Stimulated activated CD8-positive, alpha-beta memory T cell treated with anti-CD3 and anti-CD28 coated beads, Interleukin-7, amount 100 ng/mL, for 4 hours (primary cell): ENCODE results near the gene MBLAC2.

Experiments used
- DNase-seq, 2 donors: peaks; one replicate each; pipeline ENCODE4 v3.0.0-alpha.2; 2020; ENCODE audit warnings: low read depth in 2 of 2

Gene MBLAC2

DNA sequence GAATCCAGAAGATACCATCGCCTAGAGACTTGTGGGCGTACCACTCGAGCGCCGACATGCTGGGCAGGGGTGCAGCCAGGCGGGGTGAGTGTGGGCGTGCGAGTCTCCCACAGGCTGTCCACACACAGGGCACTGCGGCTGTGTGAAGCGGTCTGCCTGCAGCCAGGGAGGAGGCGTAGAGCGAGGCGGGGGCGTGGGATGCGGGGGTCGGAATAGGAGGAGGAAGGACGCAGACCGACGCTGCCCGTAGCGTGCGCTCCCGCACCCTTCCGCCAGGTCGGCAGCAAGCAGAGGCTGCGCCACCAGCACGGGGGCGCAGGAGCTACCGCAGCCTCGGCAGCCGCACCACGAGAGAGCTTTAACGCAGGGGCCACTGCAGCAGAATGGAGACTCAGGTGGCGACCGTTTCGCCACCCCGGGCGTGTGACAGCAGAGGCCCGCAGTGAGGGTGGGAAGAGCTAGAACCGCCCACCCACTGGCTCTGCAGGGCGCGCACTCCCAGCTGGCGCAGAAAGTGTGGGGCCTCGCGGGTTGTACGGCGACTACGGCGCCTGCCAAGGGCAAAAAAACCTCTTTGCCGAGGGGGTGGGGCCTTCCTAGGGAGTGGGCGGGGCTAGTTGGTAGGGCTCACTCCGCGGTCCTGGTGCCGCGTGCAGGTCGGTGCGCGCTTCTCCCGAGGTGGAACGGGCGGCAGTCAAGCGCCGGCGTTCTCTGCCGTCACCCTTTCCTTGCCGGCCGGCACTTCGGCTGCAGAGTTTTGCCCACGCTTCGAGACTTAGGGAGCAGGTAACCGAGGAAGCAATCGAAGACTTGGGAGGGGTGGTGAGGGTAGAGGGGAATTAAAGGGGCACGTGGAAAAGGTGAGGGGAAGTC lies at the start of gene MBLAC2, which contains the start of gene POLR3G:
Gene MBLAC2 (minus strand): TSS at position 537 of the 873 bp plus-strand sequence. CDS start 479 bp downstream, at position 58.
Gene POLR3G (plus strand): TSS at position 630 of the 873 bp plus-strand sequence. CDS start 10,704 bp downstream, outside the sequence.
- DNase-seq = peak; percentile 90

GRCh38 chr5:90519081-90519480 lies 44.5 kb upstream of the MBLAC2 start:
- no peak for DNase-seq

GRCh38 chr5:90518661-90519060 lies 44.1 kb upstream of the MBLAC2 start:
- DNase-seq = no peak

DNA sequence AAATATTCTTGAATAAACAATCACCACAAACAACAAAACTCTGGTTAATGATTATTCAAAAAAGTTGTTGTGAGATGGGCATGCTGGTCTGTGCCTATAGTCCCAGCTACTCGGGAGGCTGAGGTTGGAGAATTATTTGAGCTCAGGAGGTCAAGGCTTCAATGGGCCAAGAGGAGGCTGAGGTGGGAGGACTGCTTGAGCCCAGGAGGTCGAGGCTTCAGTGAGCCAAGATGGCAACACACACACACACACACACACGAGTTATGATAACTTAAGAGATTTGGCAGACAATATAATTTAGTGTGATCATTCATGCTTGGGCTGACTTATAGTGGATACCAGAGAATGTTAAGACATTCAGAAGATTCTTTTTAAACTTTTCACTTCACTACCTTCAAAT lies 39.9 kb upstream of the MBLAC2 start:
- DNase-seq = no peak

- no peak for DNase-seq
These were observed 35.9 kb upstream of the MBLAC2 start for GRCh38 chr5:90510438-90510837.

GRCh38 chr5:90506221-90506620 lies 31.6 kb upstream of the MBLAC2 start:
- no peak for DNase-seq

DNA sequence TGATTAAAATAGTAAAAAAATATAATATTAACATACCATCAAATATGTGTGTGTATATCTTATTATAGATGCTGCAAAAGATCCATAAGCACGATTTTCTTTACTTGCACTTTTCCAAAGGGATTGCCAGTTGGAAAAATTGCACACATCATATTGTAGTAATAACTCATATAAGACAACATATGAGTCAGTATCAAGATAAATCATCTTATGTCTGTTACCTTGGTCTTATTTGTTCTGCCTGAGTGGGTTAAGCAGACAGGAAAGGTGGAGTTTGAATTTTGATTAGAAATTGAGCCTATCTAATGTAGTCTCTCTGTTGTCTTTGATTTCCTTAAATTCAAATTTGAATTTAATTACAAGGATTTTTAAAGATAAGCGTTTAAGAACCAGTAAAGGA lies 30.2 kb upstream of the MBLAC2 start:
- no peak for DNase-seq

- DNase-seq = no peak
These were observed 29.0 kb upstream of the MBLAC2 start for GRCh38 chr5:90503596-90503995.

DNA sequence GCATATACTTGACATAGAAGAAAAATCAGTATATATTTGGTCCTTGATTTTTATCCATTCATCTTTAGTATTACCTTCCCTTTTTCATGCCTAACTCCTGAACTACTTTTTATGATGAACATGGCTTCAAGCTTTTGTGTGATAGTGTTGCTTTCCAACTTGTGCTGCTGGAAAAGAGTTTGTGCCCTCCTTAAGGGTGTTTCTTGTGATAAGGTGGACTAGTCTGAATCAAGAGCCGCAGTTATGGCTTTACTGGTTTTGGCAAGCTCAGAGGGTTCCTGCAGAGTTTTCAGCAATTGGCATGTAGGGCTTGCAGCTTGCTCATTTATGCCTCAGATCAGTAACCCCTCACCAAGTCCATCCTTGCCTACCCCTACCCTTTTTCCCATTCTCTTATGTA lies 20.6 kb upstream of the MBLAC2 start:
- DNase-seq = no peak

- no peak for DNase-seq
These were observed 19.5 kb upstream of the MBLAC2 start for GRCh38 chr5:90494043-90494442.

DNA sequence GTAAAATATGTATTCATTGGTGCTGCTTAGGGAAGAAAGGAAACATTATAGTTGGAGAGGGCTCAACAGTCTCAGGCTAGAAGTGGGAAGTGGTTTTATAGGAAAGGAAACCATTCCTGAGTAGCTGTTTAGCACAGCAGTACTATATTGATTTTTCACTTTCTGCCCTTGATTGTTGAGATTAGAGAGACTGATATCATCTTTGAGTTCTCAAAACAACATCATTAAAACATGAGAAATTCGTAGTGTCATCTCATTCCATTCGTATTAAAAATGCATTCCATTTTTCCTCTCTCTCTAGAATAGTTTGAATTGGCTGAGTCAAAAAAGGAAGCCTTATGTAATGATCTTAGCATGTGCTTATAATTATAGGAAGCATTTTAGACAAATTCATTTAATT lies 14.2 kb upstream of the MBLAC2 start:
- no peak for DNase-seq

- DNase-seq = no peak
These were observed 10.0 kb upstream of the MBLAC2 start for GRCh38 chr5:90484540-90484939.

DNA sequence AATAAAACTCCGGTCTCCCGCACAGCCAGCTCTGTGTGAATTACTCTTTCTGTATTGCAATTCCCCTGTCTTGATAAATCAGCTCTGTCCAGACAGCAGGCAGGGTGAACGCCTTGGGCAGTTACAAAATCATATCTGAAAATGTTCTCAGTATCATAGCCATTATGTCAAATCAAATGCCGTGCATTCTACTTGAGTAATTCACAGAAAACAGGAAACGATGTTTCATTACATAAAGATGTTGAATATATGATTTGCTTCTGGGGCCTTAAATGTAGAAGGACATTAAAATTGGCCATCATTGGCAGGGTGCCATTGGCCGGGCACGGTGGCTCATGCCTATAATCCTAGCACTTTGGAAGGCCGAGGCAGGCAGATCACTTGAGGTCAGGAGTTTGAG lies 8.6 kb upstream of the MBLAC2 start:
- no peak for DNase-seq

DNA sequence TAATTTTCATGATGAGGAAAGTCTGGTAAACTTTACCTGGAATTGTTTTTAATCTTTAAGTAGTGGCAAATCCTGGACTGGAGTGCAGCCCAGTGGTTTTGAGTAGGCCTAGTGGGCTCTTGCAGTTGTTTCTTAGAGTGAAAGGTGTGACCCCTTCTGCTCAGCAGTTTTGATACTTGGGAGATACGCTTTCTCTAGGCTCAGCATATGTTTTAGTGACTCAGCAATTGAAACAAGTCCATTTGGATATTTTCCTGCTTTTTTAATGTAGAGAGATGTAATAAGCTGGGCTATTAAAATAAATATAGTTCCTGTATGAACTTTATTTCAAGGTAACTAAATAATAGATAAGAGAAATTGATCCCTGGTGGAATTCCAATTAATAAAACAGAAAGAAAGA lies 6.1 kb upstream of the MBLAC2 start:
- DNase-seq = no peak

DNA sequence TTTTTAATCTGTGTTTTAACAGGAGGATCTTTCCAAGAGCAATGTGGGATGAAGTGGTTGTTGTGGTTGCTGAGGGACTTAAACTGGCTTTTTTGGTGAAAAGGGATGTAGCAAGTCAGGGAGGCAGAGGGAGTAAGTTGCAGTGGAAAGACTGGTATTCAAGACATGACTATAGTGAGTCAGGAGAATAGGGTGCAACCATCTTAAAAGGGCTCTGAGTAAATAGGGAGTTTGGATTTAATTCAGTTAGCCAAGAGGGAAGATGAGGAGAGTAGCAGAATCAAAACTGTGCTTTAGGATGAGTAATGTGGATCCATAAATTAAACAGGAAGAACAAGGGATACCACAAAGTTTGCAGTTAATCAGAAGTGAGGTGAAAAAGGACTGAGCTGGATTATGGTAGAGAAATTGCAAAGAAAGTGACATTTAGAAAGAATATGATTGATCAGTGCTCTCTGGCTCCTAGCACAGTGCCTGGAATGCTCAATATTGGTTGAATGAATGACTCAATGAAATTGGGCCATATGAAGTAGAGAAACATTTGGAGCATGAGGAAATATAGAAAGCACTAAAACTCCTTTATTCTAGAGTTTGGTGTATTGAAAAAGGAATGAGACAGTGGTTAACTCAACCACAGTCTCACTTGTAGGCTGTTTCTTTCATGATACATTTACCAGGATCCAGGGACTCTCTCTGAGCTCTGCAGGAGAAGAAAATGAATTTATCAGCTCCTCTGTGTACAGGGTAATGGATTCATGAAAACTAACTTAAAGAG lies 5.2 kb upstream of the MBLAC2 start:
- DNase-seq = no peak

DNA sequence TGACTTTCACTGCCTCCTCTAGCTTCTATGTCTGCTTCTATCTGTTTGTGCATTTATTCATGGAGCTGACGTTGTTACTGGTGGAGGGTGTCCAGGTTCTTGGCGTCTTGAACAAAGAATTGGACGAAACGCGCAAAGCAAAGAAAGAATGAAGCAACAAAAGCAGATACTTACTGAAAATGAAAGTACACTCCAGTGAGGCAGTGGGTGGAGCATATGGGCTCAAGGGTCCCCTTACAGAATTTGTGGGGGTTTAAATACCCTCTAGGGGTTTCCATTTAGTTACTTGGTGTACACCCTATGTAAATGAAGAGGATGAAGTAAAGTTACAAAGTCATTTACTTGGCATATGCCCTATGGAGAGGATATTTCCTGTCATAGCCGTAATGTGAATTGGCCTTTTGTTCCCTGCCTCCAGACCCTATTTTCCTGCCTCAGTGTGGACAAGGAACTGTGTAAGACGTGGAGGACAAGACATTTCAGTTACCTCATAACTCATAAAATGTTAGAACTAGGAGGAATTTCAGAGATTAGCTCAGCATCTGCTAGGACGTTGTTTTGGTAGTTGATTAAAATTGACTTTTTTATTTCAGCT lies 3.1 kb upstream of the MBLAC2 start:
- no peak for DNase-seq

DNA sequence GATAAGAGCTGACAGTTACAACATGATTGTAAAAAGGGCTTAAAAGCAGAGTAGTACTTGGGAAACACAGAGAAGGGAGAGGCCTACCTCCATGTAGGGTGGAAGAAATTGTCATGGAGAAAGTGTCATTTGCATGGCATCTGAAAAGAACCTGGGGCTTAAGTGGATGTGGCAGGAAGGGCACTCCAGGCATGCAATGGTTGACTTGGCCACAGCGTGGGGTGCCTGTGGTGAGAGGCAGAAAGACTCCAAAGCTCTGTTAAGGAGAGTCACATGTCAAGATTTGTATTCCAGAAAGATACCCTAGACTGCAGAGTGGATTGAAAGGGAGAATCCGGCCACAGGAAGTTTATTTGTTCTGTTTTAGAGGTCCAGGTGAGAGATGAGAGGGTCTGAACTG lies 2.5 kb upstream of the MBLAC2 start:
- no peak for DNase-seq

DNA sequence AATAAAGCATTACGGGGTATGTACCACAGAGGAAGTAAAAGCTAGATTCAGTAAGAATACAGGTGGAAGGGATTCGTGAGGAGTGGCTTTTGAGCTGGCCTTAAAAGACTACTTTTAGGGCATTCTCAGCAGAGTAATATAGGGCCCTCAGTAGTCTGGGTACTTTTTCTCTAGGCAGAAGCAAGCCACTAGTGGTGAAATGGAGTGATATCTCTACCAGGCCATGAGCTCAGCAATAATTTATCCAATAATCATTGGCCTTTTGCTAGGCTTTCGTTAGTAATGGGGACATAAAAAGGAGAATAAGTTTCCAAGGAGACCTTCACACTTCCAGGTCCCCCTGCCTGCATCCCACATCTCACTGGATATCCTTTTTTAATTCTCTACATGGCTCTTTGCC lies 1.8 kb upstream of the MBLAC2 start:
- no peak for DNase-seq

DNA sequence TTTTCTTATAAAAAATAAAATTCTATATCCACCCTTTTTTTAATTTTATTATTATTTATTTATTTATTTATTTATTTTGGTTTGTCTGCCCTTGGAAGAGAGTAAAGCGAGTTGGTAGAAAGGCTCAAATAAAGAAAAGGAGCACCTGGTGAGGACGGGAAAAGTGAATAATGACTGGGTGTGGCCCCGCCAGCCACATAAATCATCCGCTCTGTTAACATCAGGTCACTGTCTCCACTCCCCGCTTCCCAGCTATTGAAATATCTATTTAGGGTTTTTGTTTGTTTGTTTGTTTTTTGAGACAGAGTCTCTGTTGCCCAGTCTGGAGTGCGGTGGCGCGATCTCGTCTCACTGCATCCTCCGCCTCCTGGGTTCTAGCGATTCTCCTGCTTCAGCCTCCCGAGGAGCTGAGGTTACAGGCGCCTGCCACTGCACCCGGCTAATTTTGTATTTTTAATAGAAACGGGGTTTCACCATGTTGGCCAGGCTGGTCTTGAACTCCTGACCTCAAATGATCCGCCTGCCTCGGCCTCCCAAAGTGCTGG lies 937 bp upstream of the MBLAC2 start:
- DNase-seq = no peak

- DNase-seq = peak in 1 of 2 donors; percentile 6
These were observed 956 bp downstream of the MBLAC2 start for GRCh38 chr5:90473396-90474234.

DNA sequence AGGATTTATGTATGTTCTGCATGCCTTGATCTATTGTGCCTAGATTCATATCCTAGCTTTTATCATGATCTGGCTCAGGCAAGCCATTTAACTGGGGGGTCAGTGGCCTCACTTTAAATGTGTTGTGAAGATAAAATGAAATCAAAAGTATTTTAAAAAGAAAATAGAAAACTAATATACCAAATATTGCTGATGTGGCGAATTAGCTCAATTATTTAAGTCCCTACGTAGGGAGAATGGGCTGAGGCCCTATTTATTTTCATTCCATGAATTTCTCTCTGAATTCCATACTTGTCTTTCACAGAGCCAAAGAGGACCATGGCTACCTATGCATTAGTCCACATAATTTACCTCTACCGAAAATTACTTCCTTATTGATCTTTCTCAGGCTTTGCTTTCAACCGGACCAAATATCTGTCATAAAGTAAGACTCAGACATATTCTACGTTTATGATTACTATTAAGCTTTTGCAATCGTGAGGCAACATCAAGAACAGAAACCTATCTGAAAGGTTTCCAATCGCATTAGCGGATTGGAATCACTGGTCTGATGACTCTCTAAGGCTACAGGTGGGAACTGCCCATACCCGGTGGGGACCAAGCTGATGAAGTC lies 1.7 kb downstream of the MBLAC2 start:
- DNase-seq = no peak
